Smooth muscle cell of the coronary artery (primary cell): ENCODE data around the gene EZH1. TPM values are rescaled to one million over a fixed set of nuclear protein-coding genes. Genes with fewer than 3 reads are reported as not detected.

ENCODE experiments used
- total RNA-seq: library from RNA; depleted of rRNA; stranded (reverse); fragments of >200 nt; gene quantifications from 2 replicates; pipeline ENCODE4 v1.2.3, GENCODE V29; 2014; ENCODE audit warnings: low replicate concordance

Gene EZH1
- total RNA-seq, result 6.7 and 31.2 TPM in 2 replicates

GRCh38 chr17:42744806-42745617 lies at the start of gene EZH1:
Gene EZH1 (minus strand): TSS chr17:42745040. CDS start chr17:42728941, 16,099 bp downstream.

GRCh38 chr17:42779936-42780850 lies 35.4 kb upstream of the EZH1 start, which contains the start of gene WNK4:
Gene WNK4 (plus strand): TSS chr17:42780610. CDS start chr17:42780699, 89 bp downstream.

GRCh38 chr17:42773290-42774035 lies 28.6 kb upstream of the EZH1 start, which contains the start of gene VPS25:
Gene VPS25 (plus strand): TSS chr17:42773449. CDS start chr17:42773476, 27 bp downstream.

GRCh38 chr17:42760652-42761581 lies 16.1 kb upstream of the EZH1 start, which contains the start of gene RAMP2:
Gene RAMP2 (plus strand): TSS chr17:42761227. CDS start chr17:42761262, 35 bp downstream.

GRCh38 chr17:42681976-42682721 lies 62.7 kb downstream of the EZH1 start, which contains the start of gene CNTNAP1:
Gene CNTNAP1 (plus strand): TSS chr17:42682531. CDS start chr17:42682830, 299 bp downstream.

GRCh38 chr17:42676424-42677011 lies 68.3 kb downstream of the EZH1 start, which contains the start of gene PLEKHH3:
Gene PLEKHH3 (minus strand): TSS chr17:42676994. CDS start chr17:42676563, 431 bp downstream.

GRCh38 chr17:42659079-42659931 lies 85.5 kb downstream of the EZH1 start, which contains the start of gene TUBG2:
Gene TUBG2 (plus strand): TSS chr17:42659284. CDS start chr17:42659504, 220 bp downstream.

Other genes starting within 250 kb of the EZH1 start
- 23.8 and 24.6 TPM in 2 replicates for gene NAGLU, start 208.8 kb downstream of the EZH1 start, total RNA-seq
- 1.8 and 8.9 TPM in 2 replicates for gene HSD17B1, start 192.1 kb downstream of the EZH1 start, total RNA-seq
- gene COASY, start 182.9 kb downstream of the EZH1 start, total RNA-seq, result 5.4 and 8.2 TPM in 2 replicates
- gene MLX, start 177.9 kb downstream of the EZH1 start, total RNA-seq, result 33.7 and 38.0 TPM in 2 replicates
- gene PSMC3IP, start 167.3 kb downstream of the EZH1 start, total RNA-seq, result 2.8 and 3.7 TPM in 2 replicates
- gene RETREG3, start 135.7 kb downstream of the EZH1 start, total RNA-seq, result 56.1 and 95.8 TPM in 2 replicates
- 21.9 and 23.5 TPM in 2 replicates for gene TUBG1, start 135.4 kb downstream of the EZH1 start, total RNA-seq
- gene TUBG2, start 85.8 kb downstream of the EZH1 start, total RNA-seq, result 5.4 and 6.8 TPM in 2 replicates
- gene PLEKHH3, start 68.0 kb downstream of the EZH1 start, total RNA-seq, result 9.1 and 10.9 TPM in 2 replicates
- gene CCR10, start 63.2 kb downstream of the EZH1 start, total RNA-seq, result 1.3 and 4.3 TPM in 2 replicates
- 24.3 and 26.6 TPM in 2 replicates for gene CNTNAP1, start 62.5 kb downstream of the EZH1 start, total RNA-seq
- 0.30 TPM in 1 of 2 replicates, not detected in the other for gene RAMP2, start 16.2 kb upstream of the EZH1 start, total RNA-seq
- 53.2 and 64.7 TPM in 2 replicates for gene VPS25, start 28.4 kb upstream of the EZH1 start, total RNA-seq
- 0.12 and 1.6 TPM in 2 replicates for gene WNK4, start 35.6 kb upstream of the EZH1 start, total RNA-seq
- gene COA3, start 53.7 kb upstream of the EZH1 start, total RNA-seq, result 61.5 and 63.4 TPM in 2 replicates
- 0.30 TPM in 1 of 2 replicates, not detected in the other for gene CNTD1, start 53.8 kb upstream of the EZH1 start, total RNA-seq
- gene BECN1, start 79.2 kb upstream of the EZH1 start, total RNA-seq, result 150 and 195 TPM in 2 replicates
- gene PSME3, start 88.4 kb upstream of the EZH1 start, total RNA-seq, result 32.3 and 68.3 TPM in 2 replicates
- gene AOC2, start 99.5 kb upstream of the EZH1 start, total RNA-seq, result 0.23 and 0.30 TPM in 2 replicates
- 0.23 and 0.94 TPM in 2 replicates for gene AOC3, start 106.2 kb upstream of the EZH1 start, total RNA-seq
- not detected in 2 replicates for gene G6PC1, start 155.8 kb upstream of the EZH1 start, total RNA-seq
- gene AARSD1, start 219.4 kb upstream of the EZH1 start, total RNA-seq, result 30.8 and 33.9 TPM in 2 replicates
- gene PTGES3L, start 235.0 kb upstream of the EZH1 start, total RNA-seq, result 1.1 TPM in 1 of 2 replicates, not detected in the other
- 10.7 and 12.1 TPM in 2 replicates for gene RUNDC1, start 235.5 kb upstream of the EZH1 start, total RNA-seq